Left ventricle myocardium inferior (tissue), 1 donor: ENCODE data around the gene ATP6V0E2. TPM values are rescaled to one million over a fixed set of nuclear protein-coding genes. Genes with fewer than 3 reads are reported as not detected.

Source experiments
- DNase-seq: peaks from one replicate; pipeline ENCODE4 v3.0.0-alpha.2; 2020
- H3K27ac ChIP-seq: fragments of 200-600 bp; replicated peaks from 2 replicates; pipeline ENCODE4 v1.8.0; 2021
- H3K27me3 ChIP-seq: fragments of 200-600 bp; 2 replicates; pipeline ENCODE4 v1.8.0; 2021; ENCODE audit warnings: low read depth
- H3K36me3 ChIP-seq: fragments of 200-600 bp; 2 replicates; pipeline ENCODE4 v1.8.0; 2021
- H3K4me1 ChIP-seq: fragments of 200-600 bp; 2 replicates; pipeline ENCODE4 v1.8.0; 2021
- H3K4me3 ChIP-seq: fragments of 200-600 bp; 2 replicates; pipeline ENCODE4 v1.8.0; 2021; ENCODE audit warnings: mild to moderate bottlenecking, moderate library complexity
- H3K9me3 ChIP-seq: fragments of 200-600 bp; replicated peaks from 2 replicates; pipeline ENCODE4 v1.8.0; 2021
- intact Hi-C: fragments of 100-400 bp; cut with micrococcal nuclease; formaldehyde crosslinking; loops from one replicate; pipeline ENCODE4 v1.11.0; 2022
- total RNA-seq: library from RNA; stranded (reverse); fragmentation: NEBNext Ultra II Directional; extraction: Animal tissue kit (Norgen Biotek cat#: 25700); gene quantifications from one replicate; pipeline ENCODE4 v1.2.1, GENCODE V29; 2021
- TF ChIP-seq, protein P1 (sequence below): fragments of 200-600 bp; IDR thresholded peaks from 2 replicates; pipeline ENCODE4 v1.8.0; 2021; ENCODE audit warnings: antibody characterized with exemption, mild to moderate bottlenecking, borderline replicate concordance
- donor health status: DM: no; HTN: yes; CAD: no; lungs with severe emphysema.

The ATP6V0E2 gene
- total RNA-seq, 1 donor from 2014 or later, result 120 TPM

DNA sequence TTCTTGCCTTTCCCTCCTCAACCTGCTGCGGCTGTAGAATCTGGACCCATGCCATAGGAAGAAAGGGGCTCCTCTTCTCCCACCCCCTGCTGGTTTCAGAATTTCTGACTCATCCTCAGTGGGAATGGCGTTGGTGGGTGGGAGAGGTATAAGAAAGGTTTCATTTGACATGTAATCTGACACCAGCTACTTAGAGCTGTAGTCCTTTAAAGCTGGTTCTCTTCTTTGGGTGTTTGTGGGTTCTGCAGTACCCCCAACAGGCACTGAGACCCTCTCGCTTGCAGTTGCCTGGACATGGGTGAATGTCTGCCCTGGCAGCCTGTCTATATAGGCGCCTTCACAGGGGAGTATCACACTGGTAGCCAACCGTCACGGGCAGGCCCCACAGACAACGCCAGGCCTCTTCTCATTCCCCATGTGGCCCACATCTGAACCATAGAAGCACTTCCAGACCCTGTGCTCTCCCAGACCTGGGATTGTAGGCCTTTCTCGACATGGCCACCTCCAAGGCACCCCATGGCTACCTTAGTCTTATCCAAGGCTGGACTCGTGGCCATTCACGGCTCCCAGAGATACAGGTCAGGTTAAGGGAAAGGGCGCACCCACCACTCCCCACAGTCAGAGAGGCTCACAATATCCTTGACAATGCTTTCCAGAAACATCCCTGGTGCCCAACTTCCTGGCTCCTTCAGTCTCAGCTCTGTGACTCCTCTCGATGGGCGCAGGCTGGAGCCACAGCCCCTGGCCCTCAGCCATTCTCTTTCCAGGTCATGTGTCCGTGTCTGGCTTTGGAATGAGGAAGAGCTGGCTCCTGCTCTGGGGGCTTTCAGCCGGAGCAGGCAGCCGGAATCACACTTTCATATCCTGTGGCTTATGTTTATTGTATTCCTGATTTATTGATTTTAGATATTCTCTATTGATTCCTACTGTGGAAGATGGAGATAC is 18.1 kb upstream of the ATP6V0E2 start:
- intact Hi-C loops, result no loop called here
- no peaks in the 10 kb centered on the region for H3K27me3 ChIP-seq
- no peak for DNase-seq
- H3K9me3 ChIP-seq, result no peaks in the 10 kb centered on the region
- H3K4me3 ChIP-seq, result no peak overlapping the region
- peak overlapping the region; percentile 61 for H3K27ac ChIP-seq
- peaks cover 24% of the 10 kb centered on the region for H3K36me3 ChIP-seq
- peaks cover 26% of the 10 kb centered on the region for H3K4me1 ChIP-seq
- TF ChIP-seq, protein P1, sequence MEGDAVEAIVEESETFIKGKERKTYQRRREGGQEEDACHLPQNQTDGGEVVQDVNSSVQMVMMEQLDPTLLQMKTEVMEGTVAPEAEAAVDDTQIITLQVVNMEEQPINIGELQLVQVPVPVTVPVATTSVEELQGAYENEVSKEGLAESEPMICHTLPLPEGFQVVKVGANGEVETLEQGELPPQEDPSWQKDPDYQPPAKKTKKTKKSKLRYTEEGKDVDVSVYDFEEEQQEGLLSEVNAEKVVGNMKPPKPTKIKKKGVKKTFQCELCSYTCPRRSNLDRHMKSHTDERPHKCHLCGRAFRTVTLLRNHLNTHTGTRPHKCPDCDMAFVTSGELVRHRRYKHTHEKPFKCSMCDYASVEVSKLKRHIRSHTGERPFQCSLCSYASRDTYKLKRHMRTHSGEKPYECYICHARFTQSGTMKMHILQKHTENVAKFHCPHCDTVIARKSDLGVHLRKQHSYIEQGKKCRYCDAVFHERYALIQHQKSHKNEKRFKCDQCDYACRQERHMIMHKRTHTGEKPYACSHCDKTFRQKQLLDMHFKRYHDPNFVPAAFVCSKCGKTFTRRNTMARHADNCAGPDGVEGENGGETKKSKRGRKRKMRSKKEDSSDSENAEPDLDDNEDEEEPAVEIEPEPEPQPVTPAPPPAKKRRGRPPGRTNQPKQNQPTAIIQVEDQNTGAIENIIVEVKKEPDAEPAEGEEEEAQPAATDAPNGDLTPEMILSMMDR, result no peak

DNA sequence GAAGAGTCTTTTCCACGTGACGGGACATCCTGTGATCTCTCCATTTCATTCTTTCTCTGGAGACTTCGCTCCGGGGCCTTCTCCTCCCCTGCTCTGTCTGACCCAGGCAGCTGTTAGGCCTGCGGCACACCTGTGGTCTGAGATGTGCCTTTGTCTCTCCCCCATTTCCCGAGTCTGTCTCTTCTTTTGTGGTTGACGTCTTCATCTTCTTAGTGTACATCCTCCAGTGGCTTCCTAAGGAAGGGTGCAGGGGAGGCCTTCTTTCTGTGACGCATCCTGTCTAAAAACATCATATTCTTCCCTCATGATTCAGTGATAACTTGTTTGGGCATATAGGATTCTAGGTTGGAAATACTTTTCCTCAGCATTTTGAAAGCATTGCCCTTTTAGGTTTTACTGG is 17.2 kb upstream of the ATP6V0E2 start:
- no peak for DNase-seq
- H3K4me3 ChIP-seq, result no peak overlapping the region
- H3K27ac ChIP-seq, result no peak overlapping the region
- H3K27me3 ChIP-seq, result no peaks in the 10 kb centered on the region
- H3K4me1 ChIP-seq, result peaks cover 26% of the 10 kb centered on the region
- peaks cover 34% of the 10 kb centered on the region for H3K36me3 ChIP-seq
- TF ChIP-seq, protein P1, result no peak
- intact Hi-C loops, result no loop called here
- no peaks in the 10 kb centered on the region for H3K9me3 ChIP-seq

DNA sequence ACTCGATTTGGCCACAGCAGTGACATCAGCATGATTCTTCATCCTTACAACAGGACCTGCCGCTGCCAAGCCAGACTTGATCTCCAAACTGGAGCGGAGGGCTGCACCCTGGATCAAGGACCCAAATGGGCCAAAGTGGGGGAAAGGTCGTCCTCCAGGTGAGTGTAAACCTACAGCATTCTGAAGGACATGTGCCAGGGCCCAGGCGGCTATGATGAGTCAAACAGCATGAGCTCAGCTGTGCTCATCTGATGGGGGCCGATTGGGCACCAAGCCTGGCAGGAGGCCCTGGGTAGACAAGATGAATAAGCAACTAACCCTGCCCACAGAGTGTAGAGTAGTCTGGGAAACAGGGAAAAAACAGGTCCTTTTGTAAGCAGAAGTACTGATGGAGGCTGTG is 14.4 kb upstream of the ATP6V0E2 start:
- H3K27ac ChIP-seq, result no peak overlapping the region
- no peaks in the 10 kb centered on the region for H3K9me3 ChIP-seq
- H3K27me3 ChIP-seq, result no peaks in the 10 kb centered on the region
- intact Hi-C loops, result no loop called here
- H3K4me3 ChIP-seq, result no peak overlapping the region
- peaks cover 53% of the 10 kb centered on the region for H3K36me3 ChIP-seq
- TF ChIP-seq, protein P1, result no peak
- peaks cover 23% of the 10 kb centered on the region for H3K4me1 ChIP-seq
- DNase-seq, result no peak

DNA sequence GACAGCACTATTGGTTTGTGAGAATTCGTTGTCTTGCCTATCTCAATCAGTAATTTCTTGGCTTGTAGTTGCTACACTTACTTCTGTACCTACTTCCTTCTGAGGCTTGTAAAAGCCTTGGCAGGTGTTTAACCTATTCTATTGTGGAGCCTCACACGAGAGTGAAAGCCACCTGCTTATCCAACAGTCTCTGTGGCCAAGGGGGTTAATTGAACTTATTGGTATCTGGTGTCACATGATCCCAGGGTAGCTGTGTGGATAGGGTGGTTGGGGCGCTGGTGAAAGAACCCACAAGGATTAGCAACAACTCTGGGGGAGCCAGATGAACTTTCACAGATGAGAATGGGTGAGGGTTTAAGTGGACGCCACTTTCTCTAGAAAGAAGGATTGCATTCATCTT is 13.9 kb upstream of the ATP6V0E2 start:
- TF ChIP-seq, protein P1, result no peak
- H3K9me3 ChIP-seq, result no peaks in the 10 kb centered on the region
- peaks cover 58% of the 10 kb centered on the region for H3K36me3 ChIP-seq

DNA sequence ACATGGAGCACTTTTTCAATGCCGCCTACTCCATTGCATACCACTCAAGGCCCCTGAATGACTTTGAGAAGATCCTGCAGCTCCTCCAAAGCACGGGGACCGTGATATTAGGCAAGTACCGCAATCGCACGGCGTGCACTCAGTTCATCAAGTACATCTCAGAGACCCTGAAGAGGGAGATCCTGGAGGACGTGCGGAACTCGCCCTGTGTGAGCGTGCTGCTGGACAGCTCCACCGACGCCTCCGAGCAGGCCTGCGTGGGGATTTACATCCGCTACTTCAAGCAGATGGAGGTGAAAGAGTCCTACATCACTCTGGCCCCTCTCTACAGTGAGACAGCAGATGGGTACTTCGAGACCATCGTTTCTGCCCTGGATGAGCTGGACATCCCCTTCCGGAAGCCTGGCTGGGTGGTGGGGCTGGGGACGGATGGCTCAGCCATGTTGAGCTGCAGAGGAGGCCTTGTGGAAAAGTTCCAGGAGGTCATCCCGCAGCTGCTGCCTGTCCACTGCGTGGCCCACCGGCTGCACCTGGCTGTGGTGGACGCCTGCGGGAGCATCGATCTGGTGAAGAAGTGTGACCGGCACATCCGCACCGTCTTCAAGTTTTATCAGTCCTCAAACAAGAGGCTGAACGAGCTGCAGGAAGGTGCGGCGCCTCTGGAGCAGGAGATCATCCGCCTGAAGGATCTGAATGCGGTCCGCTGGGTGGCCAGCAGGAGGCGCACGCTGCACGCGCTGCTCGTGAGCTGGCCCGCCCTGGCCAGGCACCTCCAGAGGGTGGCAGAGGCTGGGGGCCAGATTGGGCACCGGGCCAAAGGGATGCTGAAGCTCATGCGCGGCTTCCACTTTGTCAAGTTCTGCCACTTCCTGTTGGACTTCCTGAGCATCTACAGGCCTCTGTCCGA is 12.7 kb upstream of the ATP6V0E2 start:
- H3K9me3 ChIP-seq, result no peaks in the 10 kb centered on the region
- no peak overlapping the region for H3K4me3 ChIP-seq
- H3K36me3 ChIP-seq, result peaks cover 59% of the 10 kb centered on the region
- intact Hi-C loops, result no loop called here
- TF ChIP-seq, protein P1, result peak; percentile 40
- no peak overlapping the region for H3K27ac ChIP-seq
- H3K27me3 ChIP-seq, result no peaks in the 10 kb centered on the region
- DNase-seq, result no peak
- H3K4me1 ChIP-seq, result peaks cover 6% of the 10 kb centered on the region

More for the DNA sequence above, 13.9 kb upstream of the ATP6V0E2 start:
- Histone ChIP-seq H3K27me3 (no peaks in the 10 kb centered on the region), H3K27ac (no peak overlapping the region), H3K4me1 (peaks cover 18% of the 10 kb centered on the region), H3K4me3 (no peak overlapping the region)
- no peak for DNase-seq
- intact Hi-C loops, result no loop called here
